DND-41 (cell line): ENCODE data around the gene RRP1.

Experiments used
- ATAC-seq: fragments of 200-7000 bp; cut with Tn5 transposase; 3 replicates; pipeline ENCODE4 v1.9.1; 2021; ENCODE audit warnings: low read depth; ENCODE audit not compliant: insufficient read depth
- DNase-seq: peaks from one replicate; pipeline ENCODE4 v3.0.0-alpha.2; 2020
- H2AFZ ChIP-seq: 2 replicates; pipeline ENCODE4 v1.6.0; 2012; ENCODE audit warnings: low read depth, low read length
- H3K27ac ChIP-seq: 2 replicates; pipeline ENCODE4 v1.5.1; 2012; ENCODE audit warnings: low read length, inconsistent platforms
- H3K27me3 ChIP-seq: fragments of 200-600 bp; sonication (generic); 2 replicates; pipeline ENCODE4 v1.6.0; 2012; ENCODE audit warnings: low read length, mild to moderate bottlenecking, inconsistent platforms; ENCODE audit not compliant: insufficient read depth, poor library complexity
- H3K36me3 ChIP-seq: 2 replicates; pipeline ENCODE4 v1.5.1; 2012; ENCODE audit warnings: low read length, inconsistent platforms; ENCODE audit not compliant: insufficient read depth
- H3K4me1 ChIP-seq: 2 replicates; pipeline ENCODE4 v1.5.1; 2012; ENCODE audit warnings: mild to moderate bottlenecking, low read length; ENCODE audit not compliant: insufficient read depth
- H3K4me2 ChIP-seq: 2 replicates; pipeline ENCODE4 v1.6.0; 2012; ENCODE audit warnings: mild to moderate bottlenecking, moderate library complexity, low read length, inconsistent platforms; ENCODE audit not compliant: insufficient read depth
- H3K4me3 ChIP-seq, 2 experiments: fragments of 200-600 bp in 1 of 2; shearing (Covaris generic) in 1 of 2; 2 replicates each; pipeline ENCODE4 v1.5.1; 2012 to 2016; ENCODE audit warnings: inconsistent platforms in 2 of 2, low read length in 2 of 2, mild to moderate bottlenecking in 2 of 2, low read depth in 1 of 2, moderate library complexity in 1 of 2
- H3K79me2 ChIP-seq: 2 replicates; pipeline ENCODE4 v1.6.0; 2012; ENCODE audit warnings: low read length, inconsistent platforms; ENCODE audit not compliant: insufficient read depth
- H3K9ac ChIP-seq: 2 replicates; pipeline ENCODE4 v1.6.0; 2012; ENCODE audit warnings: low read depth, mild to moderate bottlenecking, inconsistent platforms, low read length, moderate library complexity
- H3K9me3 ChIP-seq: 2 replicates; pipeline ENCODE4 v1.5.1; 2012; ENCODE audit warnings: low read length, moderate library complexity, mild to moderate bottlenecking, inconsistent platforms; ENCODE audit not compliant: insufficient read depth, severe bottlenecking
- H4K20me1 ChIP-seq: 2 replicates; pipeline ENCODE4 v1.6.0; 2012; ENCODE audit warnings: low read length; ENCODE audit not compliant: insufficient read depth
- CTCF ChIP-seq: IDR thresholded peaks from 2 replicates; pipeline ENCODE4 v1.5.1; 2012; ENCODE audit warnings: borderline replicate concordance, low read length, moderate library complexity, mild to moderate bottlenecking; ENCODE audit not compliant: poor library complexity, severe bottlenecking; ENCODE audit errors: extremely low read depth
- EZH2 ChIP-seq: IDR thresholded peaks from 3 replicates; pipeline ENCODE4 v1.6.1; 2012; ENCODE audit warnings: borderline replicate concordance, low read depth, mild to moderate bottlenecking, moderate library complexity, low read length, inconsistent platforms; ENCODE audit not compliant: severe bottlenecking

The RRP1 gene

GRCh38 chr21:43810505-43811261 lies 21.3 kb downstream of the RRP1 start:
- Histone ChIP-seq H4K20me1 (peaks cover 22% of the 10 kb centered on the region), H3K9me3 (no peaks in the 10 kb centered on the region), H3K4me1 (no peaks in the 10 kb centered on the region), H3K9ac (no peak overlapping the region), H3K27me3 (no peaks in the 10 kb centered on the region), H3K4me2 (no peak overlapping the region), H3K36me3 (peaks cover 6% of the 10 kb centered on the region), H3K79me2 (no peaks in the 10 kb centered on the region), H2AFZ (no peak overlapping the region), H3K27ac (no peak overlapping the region), H3K4me3 (no peak overlapping the region)
- peak; percentile 85 for ATAC-seq
- peak; percentile 81 for DNase-seq
- TF ChIP-seq CTCF (peak; percentile 95), EZH2 (no peak)

- H2AFZ ChIP-seq = no peak overlapping the region
- no peak overlapping the region for H3K4me3 ChIP-seq
- H3K9ac ChIP-seq = no peak overlapping the region
Measured at GRCh38 chr21:43811262-43812105, 22.1 kb downstream of the RRP1 start.

GRCh38 chr21:43812139-43812821 lies 22.9 kb downstream of the RRP1 start:
- DNase-seq (no peak), ATAC-seq (no peak)
- no peak overlapping the region for H3K27ac ChIP-seq
- H3K4me3 ChIP-seq = no peak overlapping the region
- TF ChIP-seq CTCF (no peak), EZH2 (no peak)
- no peak overlapping the region for H2AFZ ChIP-seq
- no peaks in the 10 kb centered on the region for H3K79me2 ChIP-seq
- H3K9me3 ChIP-seq = no peaks in the 10 kb centered on the region
- H3K27me3 ChIP-seq = no peaks in the 10 kb centered on the region
- no peak overlapping the region for H3K9ac ChIP-seq
- no peaks in the 10 kb centered on the region for H3K36me3 ChIP-seq
- H3K4me2 ChIP-seq = no peak overlapping the region
- H4K20me1 ChIP-seq = peaks cover 17% of the 10 kb centered on the region
- no peaks in the 10 kb centered on the region for H3K4me1 ChIP-seq

More at GRCh38 chr21:43811262-43812105, 22.1 kb downstream of the RRP1 start:
- DNase-seq = no peak
- H3K27ac ChIP-seq = no peak overlapping the region
- ATAC-seq = no peak
- H4K20me1 ChIP-seq = peaks cover 17% of the 10 kb centered on the region
- H3K36me3 ChIP-seq = no peaks in the 10 kb centered on the region
- no peaks in the 10 kb centered on the region for H3K79me2 ChIP-seq
- H3K9me3 ChIP-seq = no peaks in the 10 kb centered on the region
- H3K4me2 ChIP-seq = no peak overlapping the region
- H3K27me3 ChIP-seq = no peaks in the 10 kb centered on the region
- H3K4me1 ChIP-seq = no peaks in the 10 kb centered on the region
- TF ChIP-seq EZH2 (no peak), CTCF (no peak)
